Neural cell (in vitro differentiated cells): ENCODE results near the gene FAM234A. TPM values are rescaled to one million over a fixed set of nuclear protein-coding genes. Genes with fewer than 3 reads are reported as not detected.
A peak's percentile ranks its signal among the peaks of the same experiment; 100 is the strongest.

ENCODE experiments used
- H2AFZ ChIP-seq: fragments of 200-600, 300-800 bp; sonication (generic), shearing (Covaris generic); 2 replicates; pipeline ENCODE4 v1.6.0; 2014; ENCODE audit warnings: low read depth, mild to moderate bottlenecking, antibody characterized with exemption, low read length, moderate library complexity
- H3F3A ChIP-seq: fragments of 200-600 bp; shearing (Covaris generic); 2 replicates; pipeline ENCODE4 v1.6.1; 2016; ENCODE audit warnings: mild to moderate bottlenecking, moderate library complexity, mixed read lengths, antibody characterized with exemption, low read length; ENCODE audit not compliant: insufficient read depth, poor library complexity, severe bottlenecking
- H3K27ac ChIP-seq: fragments of 200-600, 300-800 bp; sonication (generic), shearing (Covaris generic); 2 replicates; pipeline ENCODE4 v1.5.1; 2014; ENCODE audit warnings: mild to moderate bottlenecking, low read length, moderate library complexity
- H3K27me3 ChIP-seq: fragments of 300-800, 200-600 bp; sonication (generic), shearing (Covaris generic); 2 replicates; pipeline ENCODE4 v1.6.0; 2014; ENCODE audit warnings: mild to moderate bottlenecking, low read depth, low read length, moderate library complexity; ENCODE audit not compliant: insufficient read depth
- H3K36me3 ChIP-seq: fragments of 300-800, 200-600 bp; sonication (generic), shearing (Covaris generic); 2 replicates; pipeline ENCODE4 v1.5.1; 2014; ENCODE audit warnings: mild to moderate bottlenecking, antibody characterized with exemption, low read length, moderate library complexity; ENCODE audit not compliant: insufficient read depth
- H3K4me2 ChIP-seq: fragments of 300-800, 200-600 bp; sonication (generic), shearing (Covaris generic); 2 replicates; pipeline ENCODE4 v1.6.0; 2014; ENCODE audit warnings: mild to moderate bottlenecking, low read length
- H3K4me3 ChIP-seq: fragments of 300-800, 200-600 bp; sonication (generic), shearing (Covaris generic); 2 replicates; pipeline ENCODE4 v1.5.1; 2014; ENCODE audit warnings: mild to moderate bottlenecking, low read length, moderate library complexity
- H3K79me2 ChIP-seq: fragments of 200-600 bp; shearing (Covaris generic); replicated peaks from 2 replicates; pipeline ENCODE4 v1.6.0; 2014; ENCODE audit warnings: mild to moderate bottlenecking, low read length, moderate library complexity; ENCODE audit not compliant: insufficient read depth
- H3K9ac ChIP-seq: fragments of 300-800, 200-600 bp; sonication (generic), shearing (Covaris generic); 2 replicates; pipeline ENCODE4 v1.6.1; 2016; ENCODE audit warnings: mild to moderate bottlenecking, low read length, mixed read lengths
- H3K9me2 ChIP-seq: fragments of 200-600 bp; shearing (Covaris generic); 2 replicates; pipeline ENCODE4 v1.6.1; 2016; ENCODE audit warnings: mild to moderate bottlenecking, low read length, mixed read lengths; ENCODE audit not compliant: insufficient read depth
- H3K9me3 ChIP-seq: fragments of 200-600, 300-800 bp; sonication (generic), shearing (Covaris generic); 2 replicates; pipeline ENCODE4 v1.6.1; 2016; ENCODE audit warnings: mild to moderate bottlenecking, mixed run types, low read length, moderate library complexity, mixed read lengths
- H4K20me1 ChIP-seq: fragments of 200-600 bp; shearing (Covaris generic); 2 replicates; pipeline ENCODE4 v1.6.1; 2016; ENCODE audit warnings: mild to moderate bottlenecking, mixed run types; ENCODE audit not compliant: insufficient read depth
- EP300 ChIP-seq: fragments of 450-650 bp; conservative IDR thresholded peaks from 2 replicates; pipeline ENCODE4 v1.6.1; 2014; ENCODE audit warnings: antibody characterized with exemption, mild to moderate bottlenecking, moderate library complexity; ENCODE audit not compliant: poor library complexity, severe bottlenecking
- EZH2 ChIP-seq: fragments of 200-600, 300-800 bp; shearing (Covaris generic), sonication (generic); IDR thresholded peaks from 2 replicates; pipeline ENCODE4 v1.6.1; 2014; ENCODE audit warnings: antibody characterized with exemption, low read length, borderline replicate concordance, mild to moderate bottlenecking; ENCODE audit not compliant: insufficient read depth, poor library complexity, severe bottlenecking
- MXI1 ChIP-seq: fragments of 450-650 bp; conservative IDR thresholded peaks from 2 replicates; pipeline ENCODE4 v1.6.1; 2014; ENCODE audit warnings: antibody characterized with exemption, mild to moderate bottlenecking; ENCODE audit not compliant: poor library complexity, severe bottlenecking
- POLR2AphosphoS5 ChIP-seq: IDR thresholded peaks from 2 replicates; pipeline ENCODE4 v1.6.1; 2012
- RAD21 ChIP-seq: fragments of 450-650 bp; conservative IDR thresholded peaks from 2 replicates; pipeline ENCODE4 v1.6.1; 2014; ENCODE audit warnings: antibody characterized with exemption, mild to moderate bottlenecking, moderate library complexity
- SMC3 ChIP-seq: fragments of 450-650 bp; conservative IDR thresholded peaks from 2 replicates; pipeline ENCODE4 v1.6.1; 2014; ENCODE audit warnings: antibody characterized with exemption, mild to moderate bottlenecking, moderate library complexity; ENCODE audit not compliant: poor library complexity
- TAF1 ChIP-seq: IDR thresholded peaks from 2 replicates; pipeline ENCODE4 v1.6.1; 2012; ENCODE audit warnings: low read depth
- polyA minus RNA-seq: library from RNA; depleted of rRNA, polyadenylated mRNA; stranded (reverse); fragments of >200 nt; gene quantifications from 2 replicates; pipeline ENCODE4 v1.2.3, GENCODE V29; 2014
- polyA plus RNA-seq: library from polyadenylated mRNA; depleted of rRNA; stranded (reverse); fragments of >200 nt; gene quantifications from 2 replicates; pipeline ENCODE4 v1.2.3, GENCODE V29; 2014
- TF ChIP-seq, protein P1 (sequence below): fragments of 450-650 bp; IDR thresholded peaks from 2 replicates; pipeline ENCODE4 v1.5.1; 2014; ENCODE audit warnings: antibody characterized with exemption, mild to moderate bottlenecking, moderate library complexity; ENCODE audit not compliant: poor library complexity, severe bottlenecking
- TF ChIP-seq, protein P2 (sequence below): IDR thresholded peaks from 2 replicates; pipeline ENCODE4 v1.6.1; 2012; ENCODE audit warnings: borderline replicate concordance

Gene FAM234A, protein sequence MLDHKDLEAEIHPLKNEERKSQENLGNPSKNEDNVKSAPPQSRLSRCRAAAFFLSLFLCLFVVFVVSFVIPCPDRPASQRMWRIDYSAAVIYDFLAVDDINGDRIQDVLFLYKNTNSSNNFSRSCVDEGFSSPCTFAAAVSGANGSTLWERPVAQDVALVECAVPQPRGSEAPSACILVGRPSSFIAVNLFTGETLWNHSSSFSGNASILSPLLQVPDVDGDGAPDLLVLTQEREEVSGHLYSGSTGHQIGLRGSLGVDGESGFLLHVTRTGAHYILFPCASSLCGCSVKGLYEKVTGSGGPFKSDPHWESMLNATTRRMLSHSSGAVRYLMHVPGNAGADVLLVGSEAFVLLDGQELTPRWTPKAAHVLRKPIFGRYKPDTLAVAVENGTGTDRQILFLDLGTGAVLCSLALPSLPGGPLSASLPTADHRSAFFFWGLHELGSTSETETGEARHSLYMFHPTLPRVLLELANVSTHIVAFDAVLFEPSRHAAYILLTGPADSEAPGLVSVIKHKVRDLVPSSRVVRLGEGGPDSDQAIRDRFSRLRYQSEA
- polyA plus RNA-seq (29.9 and 31.7 TPM in 2 replicates), polyA minus RNA-seq (32.9 and 33.3 TPM in 2 replicates)

DNA sequence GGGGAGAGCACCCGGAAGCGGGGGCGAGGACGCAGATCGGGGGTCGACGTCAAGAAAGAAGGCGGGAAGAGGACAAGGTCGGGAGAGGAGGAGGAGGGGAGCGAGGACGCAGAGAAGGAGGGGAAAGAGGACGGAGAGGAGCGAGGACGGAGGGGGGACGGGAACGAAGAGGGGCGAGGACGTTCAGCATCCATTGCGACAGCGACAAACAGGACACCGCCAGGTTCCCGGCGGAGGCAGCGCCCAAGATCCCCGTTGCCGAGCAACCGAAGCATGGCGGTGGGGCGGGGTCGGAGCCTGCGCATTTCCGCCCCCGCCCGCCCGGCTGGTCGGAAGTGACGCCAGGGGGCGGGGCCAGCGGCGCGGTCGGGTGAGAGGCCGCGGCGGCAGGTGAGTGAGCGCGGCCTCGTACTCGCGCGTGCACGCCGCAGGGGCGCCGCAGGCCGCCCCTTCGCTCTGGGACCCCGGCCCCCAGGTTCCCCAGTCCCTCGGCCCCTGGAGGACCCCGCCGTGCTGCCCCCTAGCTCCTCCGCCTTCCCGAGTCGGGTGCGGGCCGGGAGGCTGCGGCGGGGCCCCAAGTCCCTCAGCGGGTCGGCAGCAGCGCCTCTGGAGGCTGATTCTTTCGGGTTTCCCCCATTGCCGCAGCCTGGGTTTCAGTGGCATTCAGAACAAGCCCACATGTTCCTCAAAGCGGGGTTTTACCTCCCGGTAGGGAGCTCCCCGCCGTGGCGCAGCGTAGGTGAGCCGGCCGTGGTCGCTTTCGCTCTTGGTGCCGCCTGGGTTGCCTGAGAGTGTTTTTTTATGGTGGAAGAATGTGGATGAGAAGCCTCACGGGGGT lies at the start of gene FAM234A:
Gene FAM234A, plus strand, starts transcription at position 354 of the 838 bp plus-strand sequence. CDS start 19,593 bp downstream, outside the sequence.
- Histone ChIP-seq H3K9me2 (no peaks in the 10 kb centered on the region), H3K79me2 (peaks cover 11% of the 10 kb centered on the region), H3F3A (no peaks in the 10 kb centered on the region), H3K27ac (peak within 1 kb of the TSS; percentile 95), H2AFZ (peak within 1 kb of the TSS; percentile 85), H3K4me2 (peak within 1 kb of the TSS; percentile 63), H4K20me1 (no peaks in the 10 kb centered on the region), H3K27me3 (no peaks in the 10 kb centered on the region), H3K4me3 (peak within 1 kb of the TSS; percentile 96), H3K9me3 (no peaks in the 10 kb centered on the region), H3K9ac (peak within 1 kb of the TSS; percentile 96), H3K36me3 (no peaks in the 10 kb centered on the region)
- TF ChIP-seq MXI1: peak; percentile 78
- peak; percentile 97 for TF ChIP-seq POLR2AphosphoS5
- TF ChIP-seq TAF1: no peak
- TF ChIP-seq, protein P1, sequence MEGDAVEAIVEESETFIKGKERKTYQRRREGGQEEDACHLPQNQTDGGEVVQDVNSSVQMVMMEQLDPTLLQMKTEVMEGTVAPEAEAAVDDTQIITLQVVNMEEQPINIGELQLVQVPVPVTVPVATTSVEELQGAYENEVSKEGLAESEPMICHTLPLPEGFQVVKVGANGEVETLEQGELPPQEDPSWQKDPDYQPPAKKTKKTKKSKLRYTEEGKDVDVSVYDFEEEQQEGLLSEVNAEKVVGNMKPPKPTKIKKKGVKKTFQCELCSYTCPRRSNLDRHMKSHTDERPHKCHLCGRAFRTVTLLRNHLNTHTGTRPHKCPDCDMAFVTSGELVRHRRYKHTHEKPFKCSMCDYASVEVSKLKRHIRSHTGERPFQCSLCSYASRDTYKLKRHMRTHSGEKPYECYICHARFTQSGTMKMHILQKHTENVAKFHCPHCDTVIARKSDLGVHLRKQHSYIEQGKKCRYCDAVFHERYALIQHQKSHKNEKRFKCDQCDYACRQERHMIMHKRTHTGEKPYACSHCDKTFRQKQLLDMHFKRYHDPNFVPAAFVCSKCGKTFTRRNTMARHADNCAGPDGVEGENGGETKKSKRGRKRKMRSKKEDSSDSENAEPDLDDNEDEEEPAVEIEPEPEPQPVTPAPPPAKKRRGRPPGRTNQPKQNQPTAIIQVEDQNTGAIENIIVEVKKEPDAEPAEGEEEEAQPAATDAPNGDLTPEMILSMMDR: peak; percentile 81
- TF ChIP-seq, protein P2, sequence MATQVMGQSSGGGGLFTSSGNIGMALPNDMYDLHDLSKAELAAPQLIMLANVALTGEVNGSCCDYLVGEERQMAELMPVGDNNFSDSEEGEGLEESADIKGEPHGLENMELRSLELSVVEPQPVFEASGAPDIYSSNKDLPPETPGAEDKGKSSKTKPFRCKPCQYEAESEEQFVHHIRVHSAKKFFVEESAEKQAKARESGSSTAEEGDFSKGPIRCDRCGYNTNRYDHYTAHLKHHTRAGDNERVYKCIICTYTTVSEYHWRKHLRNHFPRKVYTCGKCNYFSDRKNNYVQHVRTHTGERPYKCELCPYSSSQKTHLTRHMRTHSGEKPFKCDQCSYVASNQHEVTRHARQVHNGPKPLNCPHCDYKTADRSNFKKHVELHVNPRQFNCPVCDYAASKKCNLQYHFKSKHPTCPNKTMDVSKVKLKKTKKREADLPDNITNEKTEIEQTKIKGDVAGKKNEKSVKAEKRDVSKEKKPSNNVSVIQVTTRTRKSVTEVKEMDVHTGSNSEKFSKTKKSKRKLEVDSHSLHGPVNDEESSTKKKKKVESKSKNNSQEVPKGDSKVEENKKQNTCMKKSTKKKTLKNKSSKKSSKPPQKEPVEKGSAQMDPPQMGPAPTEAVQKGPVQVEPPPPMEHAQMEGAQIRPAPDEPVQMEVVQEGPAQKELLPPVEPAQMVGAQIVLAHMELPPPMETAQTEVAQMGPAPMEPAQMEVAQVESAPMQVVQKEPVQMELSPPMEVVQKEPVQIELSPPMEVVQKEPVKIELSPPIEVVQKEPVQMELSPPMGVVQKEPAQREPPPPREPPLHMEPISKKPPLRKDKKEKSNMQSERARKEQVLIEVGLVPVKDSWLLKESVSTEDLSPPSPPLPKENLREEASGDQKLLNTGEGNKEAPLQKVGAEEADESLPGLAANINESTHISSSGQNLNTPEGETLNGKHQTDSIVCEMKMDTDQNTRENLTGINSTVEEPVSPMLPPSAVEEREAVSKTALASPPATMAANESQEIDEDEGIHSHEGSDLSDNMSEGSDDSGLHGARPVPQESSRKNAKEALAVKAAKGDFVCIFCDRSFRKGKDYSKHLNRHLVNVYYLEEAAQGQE: peak; percentile 81
- TF ChIP-seq SMC3: peak; percentile 58
- TF ChIP-seq EZH2: no peak
- peak; percentile 49 for TF ChIP-seq RAD21
- peak; percentile 50 for TF ChIP-seq EP300

DNA sequence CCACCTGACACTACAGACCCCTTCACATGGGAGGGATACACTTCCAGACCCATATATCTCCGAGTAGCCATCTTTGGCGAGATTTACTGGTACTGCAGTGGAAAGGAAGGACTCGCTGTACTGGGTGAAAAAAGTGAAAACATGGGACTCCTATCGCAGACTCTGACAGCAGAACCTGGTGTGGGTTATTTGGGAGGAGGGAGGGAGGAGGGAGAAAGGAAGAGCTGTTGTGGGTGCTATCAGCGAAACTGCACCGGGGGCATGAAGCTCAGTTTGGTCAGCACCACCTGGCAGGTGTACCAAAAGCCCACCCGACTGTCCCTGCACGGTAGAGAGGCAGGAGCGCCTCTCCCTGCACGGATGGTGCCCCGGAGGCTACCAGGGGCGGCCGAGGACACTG lies 49.4 kb upstream of the FAM234A start:
- Histone ChIP-seq H3K27ac (no peak overlapping the region), H4K20me1 (no peaks in the 10 kb centered on the region)

More for the DNA sequence above, 49.4 kb upstream of the FAM234A start:
- Histone ChIP-seq H2AFZ (no peak overlapping the region), H3K9ac (no peak overlapping the region), H3K9me2 (no peaks in the 10 kb centered on the region), H3K4me3 (no peak overlapping the region), H3K79me2 (no peaks in the 10 kb centered on the region), H3K27me3 (peaks cover 11% of the 10 kb centered on the region), H3F3A (no peaks in the 10 kb centered on the region), H3K36me3 (peaks cover 4% of the 10 kb centered on the region), H3K4me2 (no peak overlapping the region), H3K9me3 (no peaks in the 10 kb centered on the region)
- no peak for TF ChIP-seq RAD21
- TF ChIP-seq, protein P2: no peak
- no peak for TF ChIP-seq POLR2AphosphoS5
- TF ChIP-seq TAF1: no peak
- TF ChIP-seq EZH2: no peak
- TF ChIP-seq, protein P1: no peak
- no peak for TF ChIP-seq SMC3
- TF ChIP-seq EP300: no peak
- TF ChIP-seq MXI1: no peak
